ENCODE measurements around the gene FAM241A.

FAM241A gene

GRCh38 chr4:112136551-112136950 lies 8.7 kb upstream of the FAM241A start:
- no peak for TF ChIP-seq GLIS3 (CRISPR knock-in tag; IDR thresholded peaks at IDR 0.05)
- no peak for TF ChIP-seq PPARA (CRISPR knock-in tag; IDR thresholded peaks at IDR 0.05; ENCODE audit: borderline replicate concordance)
- TF ChIP-seq ZNF565 (CRISPR knock-in tag; conservative IDR thresholded peaks at IDR 0.05; ENCODE audit: low read depth) = no peak
- no peak for TF ChIP-seq OSR1 (CRISPR knock-in tag; IDR thresholded peaks at IDR 0.05)
- TF ChIP-seq ZNF70 (CRISPR knock-in tag; IDR thresholded peaks at IDR 0.05) = no peak
- TF ChIP-seq ZNF8 (CRISPR knock-in tag; IDR thresholded peaks at IDR 0.05) = no peak
- no peak for TF ChIP-seq TOX (CRISPR knock-in tag; IDR thresholded peaks at IDR 0.05; ENCODE audit: borderline replicate concordance)
- no peak for TF ChIP-seq ZFP30 (CRISPR knock-in tag; IDR thresholded peaks at IDR 0.05)
- no peak for TF ChIP-seq TSHZ2 (CRISPR knock-in tag; IDR thresholded peaks at IDR 0.05)
- no peak for TF ChIP-seq TCF4 (CRISPR knock-in tag; IDR thresholded peaks at IDR 0.05; ENCODE audit: borderline replicate concordance)
- TF ChIP-seq ARNTL (CRISPR knock-in tag; IDR thresholded peaks at IDR 0.05; ENCODE audit: borderline replicate concordance, low read depth) = no peak
- no peak for TF ChIP-seq ISL1 (CRISPR knock-in tag; IDR thresholded peaks at IDR 0.05)
- no peak for TF ChIP-seq ZC3H10 (CRISPR knock-in tag; IDR thresholded peaks at IDR 0.05)
- no peak for TF ChIP-seq RARB (CRISPR knock-in tag; IDR thresholded peaks at IDR 0.05)
- no peak for TF ChIP-seq PATZ1 (CRISPR knock-in tag; IDR thresholded peaks at IDR 0.05; ENCODE audit: borderline replicate concordance)
- TF ChIP-seq POU6F1 (CRISPR knock-in tag; IDR thresholded peaks at IDR 0.05; ENCODE audit: borderline replicate concordance, low read depth) = no peak
- no peak for TF ChIP-seq SNAI2 (CRISPR knock-in tag; IDR thresholded peaks at IDR 0.05)
- no peak for TF ChIP-seq CSDC2 (CRISPR knock-in tag; IDR thresholded peaks at IDR 0.05)
- no peak for TF ChIP-seq BACH2 (CRISPR knock-in tag; IDR thresholded peaks at IDR 0.05; ENCODE audit: borderline replicate concordance)
- no peak for TF ChIP-seq CSRNP3 (CRISPR knock-in tag; IDR thresholded peaks at IDR 0.05)
- ATAC-seq = no peak

- ATAC-seq = no peak
- TF ChIP-seq CREB5 (CRISPR knock-in tag; IDR thresholded peaks at IDR 0.05; ENCODE audit: low read depth) = no peak
- no peak for TF ChIP-seq RARB (CRISPR knock-in tag; IDR thresholded peaks at IDR 0.05)
- TF ChIP-seq BACH2 (CRISPR knock-in tag; IDR thresholded peaks at IDR 0.05; ENCODE audit: borderline replicate concordance) = no peak
- TF ChIP-seq TSHZ2 (CRISPR knock-in tag; IDR thresholded peaks at IDR 0.05) = no peak
These were observed 6.7 kb upstream of the FAM241A start for GRCh38 chr4:112138538-112138937.

Data from SK-N-SH treated with all-trans-retinoic acid at 6 μM for 48 hours (cell line).